Common myeloid progenitor, CD34-positive (primary cell): ENCODE measurements around the gene SSX1. TPM values are rescaled to one million over a fixed set of nuclear protein-coding genes. Genes with fewer than 3 reads are reported as not detected.
"Not testable (repeated sequence)": the region's sequence is repeated elsewhere in the genome, so short reads cannot be mapped to it uniquely, and the experiment has no call there.

Experiments
- CTCF ChIA-PET: fragments of 350-600 bp; sonication (Branson Sonifier 250); formaldehyde crosslinking; loops from one replicate; lab custom pipeline; 2021; ENCODE audit warnings: antibody characterized with exemption; lab: Charles Lee
- POLR2A ChIA-PET: fragments of 350-600 bp; sonication (Branson Sonifier 250); formaldehyde crosslinking; loops from one replicate; lab custom pipeline; 2021; ENCODE audit warnings: antibody characterized with exemption; lab: Charles Lee
- DNase-seq, 3 donors: peaks; one replicate each; pipeline versions ENCODE4 v3.0.0 to v3.0.0-alpha.2; 2013
- H3K27ac ChIP-seq, 2 experiments: 1 replicate in 1 of 2; 2 replicates in 1 of 2; pipeline ENCODE4 v1.7.0; 2013; ENCODE audit warnings: inconsistent platforms in 2 of 2, low read length in 2 of 2, mild to moderate bottlenecking in 2 of 2, low read depth in 1 of 2, moderate library complexity in 1 of 2; ENCODE audit not compliant: severe bottlenecking in 2 of 2, insufficient read depth in 1 of 2, poor library complexity in 1 of 2
- H3K27me3 ChIP-seq, 5 experiments: replicated peaks in 2 of 5; 1 replicate in 3 of 5; 2 replicates in 2 of 5; pipeline versions ENCODE4 v1.6.1 to v1.7.0; 2013; ENCODE audit warnings: low read length in 4 of 5, mild to moderate bottlenecking in 2 of 5, moderate library complexity in 2 of 5, inconsistent platforms in 1 of 5; ENCODE audit not compliant: insufficient read depth in 5 of 5, control insufficient read depth in 4 of 5
- H3K36me3 ChIP-seq, 4 experiments: 1 replicate in 2 of 4; 2 replicates in 2 of 4; pipeline versions ENCODE4 v1.6.1 to v1.7.0; 2013; ENCODE audit warnings: low read length in 3 of 4, control low read depth in 1 of 4, mild to moderate bottlenecking in 1 of 4; ENCODE audit not compliant: control insufficient read depth in 4 of 4, insufficient read depth in 4 of 4
- H3K4me1 ChIP-seq, 4 experiments: 1 replicate in 3 of 4; 2 replicates in 1 of 4; pipeline versions ENCODE4 v1.6.1 to v1.7.1; 2013; ENCODE audit warnings: low read length in 3 of 4, mild to moderate bottlenecking in 3 of 4, control low read depth in 1 of 4, inconsistent platforms in 1 of 4, moderate library complexity in 1 of 4; ENCODE audit not compliant: control insufficient read depth in 4 of 4, insufficient read depth in 4 of 4; ENCODE audit errors: control extremely low read depth in 1 of 4
- H3K4me3 ChIP-seq, 7 experiments: 1 replicate in 4 of 7; 2 replicates in 3 of 7; pipeline versions ENCODE4 v1.5.1 to v1.7.0; 2013; ENCODE audit warnings: mild to moderate bottlenecking in 7 of 7, low read length in 6 of 7, moderate library complexity in 6 of 7, inconsistent platforms in 2 of 7, low read depth in 2 of 7, control low read depth in 1 of 7; ENCODE audit not compliant: insufficient read depth in 4 of 7, control insufficient read depth in 1 of 7; ENCODE audit errors: extremely low read depth in 1 of 7
- H3K9me3 ChIP-seq, 5 experiments: 1 replicate in 4 of 5; 2 replicates in 1 of 5; pipeline versions ENCODE4 v1.6.1 to v1.7.1; 2013; ENCODE audit warnings: low read length in 4 of 5, mild to moderate bottlenecking in 2 of 5, inconsistent platforms in 1 of 5, low read depth in 1 of 5, moderate library complexity in 1 of 5; ENCODE audit not compliant: control insufficient read depth in 4 of 5, insufficient read depth in 2 of 5; ENCODE audit errors: control extremely low read depth in 1 of 5
- WGBS: methylation state at CpG from one replicate; pipeline ENCODE4 v1.1.5; 2013; ENCODE audit not compliant: insufficient coverage; 5-methylcytosine and 5-hydroxymethylcytosine counted together
- polyA plus RNA-seq: library from polyadenylated mRNA; unstranded; fragments of 120-200 nt; gene quantifications from one replicate; pipeline ENCODE4 v1.2.1, GENCODE V29; 2013

The SSX1 gene, protein sequence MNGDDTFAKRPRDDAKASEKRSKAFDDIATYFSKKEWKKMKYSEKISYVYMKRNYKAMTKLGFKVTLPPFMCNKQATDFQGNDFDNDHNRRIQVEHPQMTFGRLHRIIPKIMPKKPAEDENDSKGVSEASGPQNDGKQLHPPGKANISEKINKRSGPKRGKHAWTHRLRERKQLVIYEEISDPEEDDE
- not detected for polyA plus RNA-seq

- 87% methylated on average over 8 of the region's 20 CpGs for WGBS
- CTCF ChIA-PET, result not testable (repeated sequence)
Measured at GRCh38 chrX:48255062-48255796, at the start of gene SSX1. Gene SSX1 (plus strand): TSS chrX:48255392. CDS start chrX:48257242, 1,850 bp downstream.

GRCh38 chrX:48214341-48214740, 40.9 kb upstream of the SSX1 start:
- H3K36me3 ChIP-seq, H3K4me1 ChIP-seq, CTCF ChIA-PET, DNase-seq, POLR2A ChIA-PET, H3K4me3 ChIP-seq, H3K27me3 ChIP-seq, H3K27ac ChIP-seq, H3K9me3 ChIP-seq: not testable (repeated sequence)
- 20% methylated on average over 1 of the region's 4 CpGs for WGBS

More at GRCh38 chrX:48255062-48255796, at the start of gene SSX1:
- H3K27ac ChIP-seq, POLR2A ChIA-PET, H3K4me3 ChIP-seq, H3K4me1 ChIP-seq, DNase-seq, H3K9me3 ChIP-seq, H3K27me3 ChIP-seq, H3K36me3 ChIP-seq: not testable (repeated sequence)

DNA sequence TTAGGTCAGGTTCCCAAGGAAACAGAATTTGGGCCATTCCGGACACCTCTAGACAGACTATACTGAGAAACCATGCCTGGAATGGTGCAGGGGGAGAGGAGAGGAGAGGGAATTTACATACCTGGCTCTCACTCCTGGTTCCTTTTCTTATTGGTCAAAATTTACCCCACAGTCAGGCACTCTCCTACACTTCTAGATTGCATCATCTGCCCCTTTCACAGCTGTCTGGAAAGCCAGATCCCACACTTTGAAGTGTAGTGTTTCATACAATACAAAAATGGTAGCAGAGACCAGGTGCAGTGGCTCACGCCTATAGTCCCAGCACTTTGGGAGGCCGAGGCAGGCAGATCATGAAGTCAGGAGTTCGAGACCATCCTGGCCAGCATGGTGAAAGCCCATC, 31.0 kb upstream of the SSX1 start:
- H3K4me3 ChIP-seq, H3K9me3 ChIP-seq, H3K4me1 ChIP-seq, POLR2A ChIA-PET, H3K27ac ChIP-seq, H3K36me3 ChIP-seq, H3K27me3 ChIP-seq, CTCF ChIA-PET, DNase-seq: not testable (repeated sequence)
- WGBS, result 50% methylated on average over 1 of the region's 4 CpGs

- H3K4me3 ChIP-seq, result not testable (repeated sequence)
- 40% methylated on average over 1 of the region's 6 CpGs for WGBS
Measured at GRCh38 chrX:48252945-48253344, 2.2 kb upstream of the SSX1 start.

GRCh38 chrX:48274365-48274764, 19.2 kb downstream of the SSX1 start:
- POLR2A ChIA-PET, H3K27me3 ChIP-seq, CTCF ChIA-PET: not testable (repeated sequence)

More at GRCh38 chrX:48252945-48253344, 2.2 kb upstream of the SSX1 start:
- H3K36me3 ChIP-seq, CTCF ChIA-PET, H3K27ac ChIP-seq, H3K27me3 ChIP-seq, POLR2A ChIA-PET, H3K4me1 ChIP-seq, DNase-seq, H3K9me3 ChIP-seq: not testable (repeated sequence)

GRCh38 chrX:48278958-48279357, 23.8 kb downstream of the SSX1 start:
- no peaks in the 10 kb centered on the region for H3K4me1 ChIP-seq
- peaks cover 0 to 2% (median 0%) of the 10 kb centered on the region in 5 experiments for H3K27me3 ChIP-seq
- CTCF ChIA-PET, result no interaction called here
- no peaks in the 10 kb centered on the region for H3K36me3 ChIP-seq
- H3K27ac ChIP-seq, result no peak overlapping the region
- POLR2A ChIA-PET, result no interaction called here
- no peak overlapping the region for H3K4me3 ChIP-seq
- WGBS, result 84% methylated on average over 8 of the region's 9 CpGs
- no peaks in the 10 kb centered on the region for H3K9me3 ChIP-seq
- DNase-seq, result no peak

More at GRCh38 chrX:48274365-48274764, 19.2 kb downstream of the SSX1 start:
- H3K36me3 ChIP-seq, H3K9me3 ChIP-seq, H3K4me1 ChIP-seq, DNase-seq, H3K4me3 ChIP-seq, H3K27ac ChIP-seq: not testable (repeated sequence)

- CTCF ChIA-PET, H3K36me3 ChIP-seq, POLR2A ChIA-PET, H3K27ac ChIP-seq, H3K9me3 ChIP-seq, H3K4me3 ChIP-seq, DNase-seq, H3K27me3 ChIP-seq, H3K4me1 ChIP-seq: not testable (repeated sequence)
- no CpG with 5 or more reads among the region's 3 CpGs for WGBS
Measured at GRCh38 chrX:48280729-48281128, 25.5 kb downstream of the SSX1 start.
